ENCODE measurements around the gene CIC. TPM values are rescaled to one million over a fixed set of nuclear protein-coding genes. Genes with fewer than 3 reads are reported as not detected.
A peak's percentile ranks its signal among the peaks of the same experiment; 100 is the strongest.

CIC gene
- polyA plus RNA-seq, 4 donors = 47.2 to 75.1 (median 49.5) TPM

DNA sequence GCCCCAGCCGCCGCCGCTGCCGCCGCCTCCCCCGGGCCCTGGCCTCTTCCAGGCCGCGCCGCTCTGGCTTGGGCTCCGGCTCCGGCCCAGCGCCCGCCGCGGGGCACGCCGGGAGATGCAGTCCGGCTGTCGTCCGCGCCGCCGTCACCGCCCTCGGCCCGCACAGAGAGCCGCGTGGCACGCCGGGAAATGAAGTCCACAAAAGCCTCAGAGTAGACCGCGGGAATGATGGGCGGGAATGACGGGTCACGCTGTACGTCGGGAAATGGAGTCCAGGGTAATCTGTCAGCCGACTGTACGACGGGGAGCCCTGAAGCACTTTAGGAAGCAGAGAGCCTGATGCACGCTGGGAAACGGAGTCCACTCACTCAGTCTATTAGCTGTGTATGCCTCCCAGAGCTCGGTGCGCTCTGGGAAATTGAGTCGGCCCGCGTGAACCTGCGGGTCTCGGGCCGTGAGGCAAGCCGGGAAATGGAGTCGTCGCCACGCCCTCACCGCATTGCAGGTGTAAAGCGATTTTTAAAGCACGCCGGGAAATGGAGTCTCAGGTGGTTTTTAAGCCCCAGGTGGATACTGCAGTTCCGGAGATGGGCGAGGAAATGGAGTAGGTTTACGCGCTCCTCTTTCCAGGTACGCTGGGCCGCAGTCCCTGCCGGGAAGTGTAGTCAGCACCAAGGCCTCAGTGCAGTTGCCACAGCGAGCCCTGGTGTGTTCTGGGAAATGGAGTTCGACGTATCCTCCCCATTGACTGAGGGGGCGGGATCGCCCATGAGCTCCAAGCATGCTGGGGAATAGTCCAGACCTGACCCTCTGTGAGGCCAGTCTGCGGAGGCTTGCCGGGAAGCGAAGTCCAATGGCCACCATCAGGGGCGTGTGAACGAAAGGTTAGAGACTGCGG, 26.3 kb upstream of the CIC start, which contains the start of gene GSK3A:
Gene GSK3A, minus strand, starts transcription at position 91 of the 898 bp plus-strand sequence. CDS start 137 bp downstream, outside the sequence.
- DNase-seq (ENCODE audit: low read depth in 4 of 4, low spot score in 3 of 4) = peak; percentile 97 to 99 (median 98)

DNA sequence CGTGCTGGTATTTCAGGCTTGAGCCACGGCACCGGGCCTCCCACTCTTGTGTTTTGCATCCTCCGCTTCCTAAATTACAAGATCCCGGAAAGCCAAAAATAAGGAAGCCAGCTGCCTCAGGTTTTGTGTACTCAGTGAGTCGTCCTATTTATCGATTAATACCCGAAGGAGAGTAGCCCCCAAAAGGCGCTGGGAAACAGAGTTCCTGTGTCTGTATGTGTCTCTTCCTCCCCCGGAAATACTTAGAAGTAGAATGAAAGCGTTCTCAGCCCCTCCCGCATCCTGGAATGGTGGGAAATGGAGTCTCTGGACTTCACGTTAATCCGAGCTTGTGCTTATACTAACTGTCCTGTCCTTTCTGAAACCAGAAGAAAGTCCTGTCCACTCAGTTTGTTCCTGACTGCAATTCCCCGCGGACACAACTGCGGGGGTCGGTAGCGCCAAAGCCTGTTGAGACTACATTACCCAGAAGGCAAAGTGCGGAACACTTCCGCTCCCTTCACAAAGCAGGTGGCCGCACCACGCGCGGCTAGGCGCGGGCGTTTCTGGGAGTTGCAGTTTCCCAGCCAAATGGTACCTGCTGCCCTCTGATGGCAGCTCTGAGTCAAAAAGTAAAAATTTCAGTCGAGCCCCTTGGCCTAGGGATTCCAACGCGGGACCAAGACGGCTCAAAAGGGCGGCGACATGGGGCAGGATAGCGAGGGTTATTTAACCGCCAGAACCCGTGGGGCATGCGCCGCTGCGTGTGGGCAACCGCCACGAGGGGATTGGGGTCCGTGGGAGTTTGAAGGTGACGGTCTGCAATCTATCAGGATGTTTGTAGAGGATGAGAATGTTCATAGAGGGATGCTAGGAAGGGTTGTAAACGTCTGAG, 24.5 kb upstream of the CIC start:
- DNase-seq (ENCODE audit: low read depth in 4 of 4, low spot score in 3 of 4) = peak; percentile 87 to 93 (median 92)

DNA sequence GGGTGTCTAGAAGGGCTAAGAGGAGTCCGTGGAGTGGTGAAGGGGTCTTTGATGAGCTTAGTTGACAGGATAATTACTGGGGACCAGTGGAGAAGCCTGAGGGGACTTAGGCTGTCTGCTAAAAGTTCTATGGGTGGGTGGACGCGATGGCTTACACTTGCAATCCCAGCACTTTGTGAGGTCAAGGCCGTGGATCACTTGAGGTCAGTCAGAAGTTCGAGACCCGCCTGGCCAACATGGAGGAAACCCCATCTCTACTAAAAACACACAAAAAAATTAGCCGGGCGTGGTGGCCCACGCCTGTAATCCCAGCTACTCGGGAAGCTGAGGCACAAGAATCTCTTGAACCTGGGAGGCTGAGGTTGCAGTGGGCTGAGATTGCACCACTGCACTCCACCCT, 23.8 kb upstream of the CIC start:
- no peak for DNase-seq (ENCODE audit: low read depth in 4 of 4, low spot score in 3 of 4)

DNA sequence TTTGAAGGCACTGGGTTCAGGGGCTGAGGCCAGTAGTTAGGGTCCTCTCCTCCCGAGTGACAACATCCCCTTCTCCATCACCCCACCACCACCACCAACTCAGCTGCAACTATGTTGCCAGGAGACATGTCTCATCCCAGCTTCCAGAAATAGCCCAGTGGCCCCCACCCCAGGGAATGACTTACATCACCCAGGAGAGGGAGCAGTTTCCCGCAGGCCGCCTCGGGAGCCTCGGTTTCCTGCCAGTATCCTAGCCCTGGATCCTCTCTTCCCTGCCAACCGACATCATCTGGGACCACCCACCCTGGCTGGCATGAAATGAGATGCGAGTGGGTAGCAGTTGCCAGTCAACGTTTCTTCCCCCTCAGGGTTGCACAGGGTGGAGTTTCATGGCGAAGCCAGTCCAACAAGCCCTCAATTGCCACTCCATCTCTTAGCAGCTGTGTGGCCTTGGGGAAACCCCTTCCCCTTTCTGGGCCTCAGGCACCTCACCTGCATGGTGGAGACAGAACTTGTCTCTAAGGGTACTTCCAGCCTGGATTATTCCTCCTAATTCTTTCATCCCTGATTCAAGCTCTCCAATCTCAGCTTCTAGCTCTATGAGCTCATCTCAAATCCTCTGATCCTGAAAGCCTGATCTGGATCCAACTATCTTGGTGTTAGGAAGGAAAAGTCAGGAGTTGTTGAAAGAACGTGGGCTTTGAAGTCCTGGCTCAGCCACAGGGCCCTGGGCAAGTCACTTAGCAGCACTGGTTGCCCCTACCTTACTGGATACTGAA, 22.7 kb upstream of the CIC start:
- no peak for DNase-seq (ENCODE audit: low read depth in 4 of 4, low spot score in 3 of 4)

DNA sequence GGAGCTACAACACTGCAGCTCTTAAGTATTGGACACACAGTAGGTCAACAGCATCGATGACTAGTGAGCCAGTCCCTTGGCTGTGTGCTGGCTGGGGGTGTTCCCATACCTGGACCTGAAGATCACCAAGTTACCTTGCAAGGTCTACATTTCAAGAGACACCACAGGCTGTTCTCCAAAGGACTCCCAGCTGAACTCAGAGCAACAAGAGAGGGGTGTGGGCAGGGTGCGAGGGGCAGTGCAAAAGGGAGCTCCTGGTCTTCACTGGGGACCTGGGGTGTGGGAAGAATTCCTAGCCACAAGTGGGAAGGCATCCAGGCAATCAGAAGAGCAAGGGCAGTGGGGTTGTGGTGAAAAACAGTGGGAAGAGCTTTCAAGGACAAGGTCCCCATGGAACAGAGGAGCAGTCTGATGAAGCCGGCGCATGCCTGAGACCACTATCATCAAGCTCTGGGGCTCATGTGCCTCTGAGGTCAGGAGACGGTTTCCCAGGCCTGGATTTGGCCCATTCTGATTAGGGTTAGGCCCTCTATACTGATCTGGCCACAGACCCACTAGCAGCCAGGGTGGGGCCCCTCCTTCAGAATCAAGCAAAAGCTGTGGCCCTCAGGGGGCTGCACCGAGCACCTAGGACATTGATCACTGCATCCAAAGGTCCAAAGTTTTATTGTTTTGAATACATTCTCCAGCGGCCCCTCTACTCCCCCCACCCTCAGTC, 22.0 kb upstream of the CIC start:
- DNase-seq (ENCODE audit: low read depth in 4 of 4, low spot score in 3 of 4) = no peak

DNA sequence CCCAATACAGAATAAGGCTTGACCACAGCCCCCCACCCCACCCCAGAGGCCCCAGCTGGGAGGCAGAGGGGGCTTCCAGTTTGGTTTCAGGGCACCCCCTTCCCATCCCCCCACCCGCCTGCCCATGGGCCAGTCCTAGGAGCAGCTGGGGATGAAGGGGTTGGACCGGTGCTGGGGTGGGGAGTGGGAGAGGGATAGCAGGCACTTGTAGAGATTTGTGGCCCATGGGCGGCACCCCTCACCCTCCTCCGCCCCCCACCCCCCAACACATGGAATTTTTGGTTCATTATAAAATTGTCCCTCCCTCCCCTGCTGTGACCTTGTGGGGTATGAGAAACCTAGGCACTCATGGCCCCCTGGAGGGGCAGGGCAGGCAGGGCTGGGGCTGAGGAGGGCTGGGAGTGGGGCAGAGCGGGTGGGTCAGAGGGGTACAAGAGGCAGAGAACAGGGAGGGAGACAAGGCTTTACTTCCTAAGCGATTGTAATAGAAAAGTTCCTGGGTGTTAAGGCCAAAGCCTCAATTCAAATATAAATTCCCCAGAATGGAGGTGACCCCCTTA, 21.3 kb upstream of the CIC start:
- DNase-seq (ENCODE audit: low read depth in 4 of 4, low spot score in 3 of 4) = no peak

DNA sequence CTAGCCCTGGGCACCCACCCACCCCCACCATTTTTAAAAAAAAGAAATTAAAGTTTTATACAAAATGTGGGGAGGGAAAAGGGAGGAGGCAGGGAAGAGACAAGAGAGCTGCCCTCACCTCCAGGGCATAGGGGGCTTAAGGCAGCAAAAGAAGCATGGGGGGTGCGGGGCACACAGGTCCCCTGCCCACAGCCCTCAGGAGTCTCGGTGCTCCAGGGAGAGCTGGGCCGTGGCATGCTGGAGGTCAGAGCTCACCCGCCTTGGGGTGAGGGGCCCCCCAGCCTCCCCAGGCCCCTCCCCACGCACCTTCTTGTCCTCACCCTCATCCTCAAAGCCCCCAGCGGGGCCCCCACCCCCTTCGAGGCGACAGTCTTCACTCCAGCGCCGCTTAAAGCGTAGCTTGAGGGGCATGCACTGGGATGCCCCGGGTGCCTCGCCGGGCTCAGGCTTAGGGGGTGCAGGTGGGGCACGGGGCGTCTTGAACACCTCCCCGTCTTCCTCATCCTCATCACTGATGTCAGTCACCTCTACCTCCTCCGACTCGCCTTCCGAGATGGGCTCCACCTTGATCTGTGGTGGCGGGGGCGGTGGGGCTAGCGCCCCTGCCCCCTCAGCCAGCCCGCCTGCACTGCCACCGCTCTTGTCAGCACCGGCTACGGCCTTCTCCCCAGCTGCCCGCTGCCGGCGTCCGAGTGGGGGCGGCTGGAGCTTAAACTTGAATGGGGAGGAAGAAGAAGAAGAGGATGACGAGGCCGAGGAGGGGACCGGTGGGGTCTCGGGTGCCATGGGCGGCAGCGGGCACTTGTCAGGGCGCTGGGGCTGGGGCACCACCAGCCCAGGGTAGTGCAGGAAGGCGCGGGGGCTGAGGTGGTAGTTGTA, 20.5 kb upstream of the CIC start:
- DNase-seq (ENCODE audit: low read depth in 4 of 4, low spot score in 3 of 4) = no peak

DNA sequence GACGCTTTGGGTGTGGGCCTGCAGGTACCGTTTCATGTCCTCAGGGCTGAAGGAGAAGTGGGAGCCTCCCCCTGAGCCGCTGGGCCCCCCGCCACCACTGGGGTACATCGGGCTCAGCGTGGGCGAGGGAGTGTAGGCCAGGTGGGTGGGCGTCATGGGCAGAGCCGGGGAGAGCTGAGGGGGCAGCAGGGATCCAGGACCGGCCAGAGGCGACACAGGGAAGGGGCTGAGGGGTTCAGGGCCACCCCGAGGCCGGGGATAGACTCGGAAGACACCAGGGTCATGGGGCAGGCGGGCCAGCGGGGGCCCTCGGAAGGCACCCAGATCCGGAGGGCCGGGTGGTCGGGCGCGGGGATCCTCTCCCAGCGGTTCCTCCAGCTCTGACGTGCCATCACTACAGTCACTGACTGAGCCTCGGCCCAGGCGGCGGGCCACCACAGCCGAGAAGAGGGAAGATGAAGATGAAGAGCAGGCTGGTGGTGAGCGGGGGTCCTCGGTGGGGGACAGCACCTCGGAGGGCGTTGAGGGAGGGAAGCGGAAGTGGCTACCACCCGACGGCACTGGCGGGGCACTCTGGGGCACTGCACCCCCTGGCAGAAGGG, 19.8 kb upstream of the CIC start:
- DNase-seq (ENCODE audit: low read depth in 4 of 4, low spot score in 3 of 4) = no peak

DNA sequence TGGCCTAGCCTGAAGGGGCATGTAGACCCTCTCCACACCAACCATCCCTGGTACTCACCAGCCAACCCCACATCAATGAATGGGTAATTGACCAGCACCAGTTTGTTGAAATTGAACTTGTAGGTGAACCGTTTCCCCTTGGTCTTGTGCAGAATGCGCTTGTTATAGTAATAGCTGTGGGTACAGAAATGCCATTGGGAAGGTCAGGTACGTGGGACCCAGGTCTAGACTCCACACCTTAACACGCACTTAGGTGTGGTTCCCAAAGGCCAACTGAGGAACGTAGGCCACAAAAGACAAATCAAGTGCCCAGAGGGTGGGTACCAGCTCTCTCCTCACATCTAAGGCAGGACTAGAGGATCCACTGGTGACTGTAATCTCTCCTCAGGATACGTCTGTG, 19.3 kb upstream of the CIC start:
- no peak for DNase-seq (ENCODE audit: low read depth in 4 of 4, low spot score in 3 of 4)

DNA sequence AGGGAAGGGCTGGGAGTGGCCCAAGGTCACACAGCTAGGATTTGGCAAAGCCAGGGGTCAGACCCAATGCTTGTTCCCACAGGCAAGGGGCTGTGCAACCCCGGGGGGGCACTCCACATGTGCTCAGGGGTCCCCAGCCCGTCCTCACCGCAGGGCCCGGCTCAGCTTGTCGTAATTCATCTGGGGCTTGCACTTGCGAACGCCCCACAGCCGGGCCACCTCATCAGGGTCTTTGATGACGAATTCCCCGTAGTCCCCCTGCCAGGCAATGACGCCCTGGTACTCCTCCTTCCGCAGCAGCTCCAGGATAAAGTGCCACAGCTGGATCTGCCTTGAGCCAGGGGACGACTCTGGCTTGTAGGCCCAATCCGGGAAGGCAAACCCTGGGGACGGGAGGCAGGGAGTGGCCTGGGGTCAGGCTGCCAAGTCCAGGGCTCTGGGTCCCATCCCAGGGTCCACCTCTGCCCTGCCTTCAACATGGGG, 18.8 kb upstream of the CIC start:
- no peak for DNase-seq (ENCODE audit: low read depth in 4 of 4, low spot score in 3 of 4)

DNA sequence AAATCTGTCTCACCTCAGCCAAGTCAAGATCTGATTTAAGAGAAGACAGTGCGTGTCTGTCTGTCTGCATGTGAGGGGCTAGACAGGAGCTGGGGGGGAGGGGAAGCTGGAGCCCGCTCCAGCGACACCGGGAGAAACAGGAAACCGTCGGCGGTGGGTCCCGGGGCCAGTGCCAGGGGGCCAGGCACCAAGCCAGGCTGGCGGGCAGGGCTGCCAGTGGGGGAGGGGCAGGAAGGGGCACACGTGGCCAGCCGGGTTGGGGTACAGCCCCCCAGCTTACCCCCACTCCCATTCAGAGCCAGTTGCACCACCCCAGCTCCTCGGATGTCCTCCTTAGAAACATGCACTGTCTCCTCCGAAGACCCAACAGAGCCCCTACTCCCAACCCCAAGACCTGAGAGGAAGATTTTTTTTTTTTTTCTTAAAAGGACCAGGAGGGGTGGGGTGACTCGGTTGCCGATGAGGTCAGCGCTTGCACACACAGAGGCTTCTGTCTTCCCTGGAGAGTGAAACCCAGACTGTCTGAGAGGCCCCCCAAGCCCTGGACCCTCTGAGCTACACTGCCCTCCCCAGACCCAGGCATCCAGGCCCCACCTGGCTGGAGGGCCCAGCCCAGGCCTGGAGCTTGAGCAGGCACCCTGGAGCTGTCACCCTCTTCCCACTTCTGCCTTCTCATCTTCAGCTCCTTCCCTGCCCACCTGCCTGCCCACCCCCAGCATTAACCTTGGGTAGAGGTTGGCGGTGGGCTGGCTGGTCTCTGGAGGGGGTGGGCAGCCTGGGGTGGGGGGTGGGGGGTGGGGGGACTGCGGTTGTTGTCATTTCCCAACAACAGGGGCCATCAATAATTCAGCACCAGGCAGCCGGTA, 18.2 kb upstream of the CIC start:
- no peak for DNase-seq (ENCODE audit: low read depth in 4 of 4, low spot score in 3 of 4)

DNA sequence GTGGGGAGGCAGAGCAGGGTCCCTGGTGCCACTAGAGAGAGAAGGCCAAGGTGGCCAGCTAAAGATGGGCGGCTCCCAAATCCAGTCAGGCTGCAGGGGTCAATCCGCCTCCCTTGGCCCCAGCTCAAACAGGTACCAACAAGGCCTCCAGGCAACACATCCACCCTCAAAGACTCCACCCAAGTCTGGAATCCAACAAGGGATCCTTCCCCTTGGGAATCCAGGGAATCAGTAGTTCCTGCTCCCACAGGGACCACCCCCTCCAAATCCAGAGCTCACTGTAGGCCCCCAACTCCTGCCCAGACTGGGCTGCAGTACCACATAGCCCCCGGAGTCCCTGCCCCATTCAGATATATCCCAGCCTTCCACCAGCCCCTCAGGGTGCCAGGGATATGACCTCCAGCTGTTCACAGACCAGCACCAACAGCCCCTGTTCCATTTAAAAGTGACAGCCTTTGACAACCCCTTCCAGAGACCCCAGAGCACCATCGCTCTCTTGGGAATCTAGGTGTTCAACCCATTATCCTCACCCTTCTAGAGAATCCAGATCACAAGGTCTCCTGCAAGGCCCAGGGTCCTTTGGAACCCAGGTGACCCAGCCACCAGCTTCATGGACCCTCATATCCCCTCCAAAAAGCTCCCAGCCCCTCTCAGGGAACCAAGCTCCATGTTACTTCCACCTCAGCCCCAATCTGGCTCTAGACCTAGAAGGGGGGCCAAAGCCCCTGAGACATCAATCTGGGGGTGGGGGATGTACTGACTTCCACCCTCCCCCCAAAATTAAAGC, 17.3 kb upstream of the CIC start:
- no peak for DNase-seq (ENCODE audit: low read depth in 4 of 4, low spot score in 3 of 4)

DNA sequence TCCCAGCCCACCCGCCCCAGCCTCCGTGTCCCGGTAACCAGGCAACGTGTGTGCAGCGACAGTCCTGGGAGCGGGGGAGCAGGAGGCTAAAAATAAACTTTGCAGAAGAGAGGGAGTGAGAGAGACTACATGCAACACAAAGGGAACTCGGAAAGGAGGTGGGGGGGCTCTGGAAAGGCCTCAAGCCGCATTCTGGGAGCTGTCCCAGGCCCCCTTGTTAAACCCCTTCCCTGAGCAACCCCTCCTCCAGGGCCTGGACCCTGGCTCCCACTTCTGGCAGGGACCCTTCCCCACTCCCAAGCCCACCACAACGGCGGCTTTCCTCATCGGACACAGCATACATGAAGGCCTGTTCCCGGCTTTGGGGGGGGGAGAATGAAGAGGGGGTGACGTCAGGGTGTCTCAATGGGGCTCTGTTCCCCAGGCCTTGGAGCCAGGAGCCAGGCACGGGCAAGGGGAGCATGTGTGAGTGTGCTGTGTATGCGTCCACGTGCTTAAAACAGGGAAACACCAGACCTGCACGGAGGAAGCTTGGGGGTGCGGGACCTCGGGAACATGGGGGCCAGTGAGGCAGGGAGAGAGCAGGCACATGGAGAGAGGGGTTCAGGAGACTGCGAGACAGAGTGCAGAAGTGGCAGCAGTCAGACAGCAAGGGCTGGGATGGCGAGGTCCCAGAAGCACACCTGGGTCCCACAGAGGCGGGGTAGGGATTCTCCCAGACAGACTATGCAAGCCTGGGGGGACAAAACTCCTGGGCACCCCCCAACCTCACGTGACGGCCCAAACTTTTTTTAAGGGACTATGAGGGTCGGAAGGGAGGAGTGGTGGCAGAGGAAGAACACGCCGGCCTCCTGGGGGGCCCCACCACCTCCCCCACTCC, 16.4 kb upstream of the CIC start:
- peak in 2 of 4 donors; percentile 51 to 57 for DNase-seq (ENCODE audit: low read depth in 4 of 4, low spot score in 3 of 4)

DNA sequence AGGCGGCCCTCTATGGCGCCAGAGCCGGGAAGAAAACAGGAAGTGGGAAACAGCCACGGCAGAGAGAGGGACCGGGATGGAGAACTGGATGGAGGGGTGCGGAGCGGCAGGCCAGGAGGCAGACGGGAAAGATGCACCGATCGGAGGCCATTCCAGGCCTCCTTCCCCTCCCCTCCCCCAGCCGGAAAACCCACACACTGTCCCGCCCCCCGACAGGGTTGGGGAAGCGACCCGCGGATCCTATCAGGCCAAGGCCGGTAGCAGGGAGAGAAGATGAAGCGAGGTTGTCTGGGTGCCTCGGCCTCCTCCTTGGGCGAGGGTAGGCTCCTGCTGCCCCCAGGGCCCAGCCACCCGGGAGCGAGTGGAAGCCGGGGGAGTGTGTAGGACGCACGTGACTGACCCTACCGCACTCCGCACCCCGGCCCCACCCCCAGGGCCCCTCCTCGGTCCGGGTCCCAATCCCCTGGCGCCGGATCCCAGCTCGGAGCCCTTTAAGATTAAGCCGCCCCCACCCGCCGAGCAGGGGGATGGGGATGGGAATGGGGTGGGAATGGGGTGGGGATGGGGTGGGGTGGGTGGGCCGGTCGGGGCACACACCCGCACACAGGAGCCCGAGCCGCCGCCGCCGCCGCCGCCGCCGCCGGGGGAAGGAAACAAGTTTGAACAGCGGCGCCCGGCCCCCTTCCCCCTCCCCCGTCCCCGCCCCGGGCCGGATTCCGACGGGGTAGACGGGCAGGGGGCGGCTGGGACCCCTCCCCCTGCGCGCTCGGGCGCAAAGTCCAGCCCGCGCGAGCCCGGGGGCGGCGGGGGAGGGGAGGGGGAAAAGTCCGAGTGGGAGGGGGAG, 15.6 kb upstream of the CIC start:
- DNase-seq (ENCODE audit: low read depth in 4 of 4, low spot score in 3 of 4) = peak in 2 of 4 donors; percentile 35 to 40
